Activated naive CD4-positive, alpha-beta T cell treated with anti-CD3 and anti-CD28 coated beads for 36 hours (primary cell): ENCODE results near the gene FETUB. TPM values are rescaled to one million over a fixed set of nuclear protein-coding genes. Genes with fewer than 3 reads are reported as not detected.

Experiments
- CTCF ChIA-PET: fragments of 350-600 bp; sonication (Branson Sonifier 250); formaldehyde crosslinking; loops from one replicate; lab custom pipeline; 2021; ENCODE audit warnings: antibody characterized with exemption; lab: Charles Lee
- DNase-seq: peaks from one replicate; pipeline ENCODE4 v3.0.0-alpha.2; 2020
- H3K27ac Mint-ChIP-seq: one replicate; pipeline ENCODE4 v1.8.0; 2021; ENCODE audit warnings: mild to moderate bottlenecking, mixed read lengths
- H3K27me3 Mint-ChIP-seq: one replicate; pipeline ENCODE4 v1.8.0; 2021; ENCODE audit warnings: low read depth, mixed read lengths
- H3K36me3 Mint-ChIP-seq: one replicate; pipeline ENCODE4 v1.8.0; 2021; ENCODE audit warnings: low read depth, mixed read lengths
- H3K4me1 Mint-ChIP-seq: one replicate; pipeline ENCODE4 v1.8.0; 2021; ENCODE audit warnings: low read depth, mixed read lengths
- H3K4me3 Mint-ChIP-seq: one replicate; pipeline ENCODE4 v1.8.0; 2021; ENCODE audit warnings: mild to moderate bottlenecking, moderate library complexity, mixed read lengths
- H3K9me3 Mint-ChIP-seq: one replicate; pipeline ENCODE4 v1.8.0; 2021; ENCODE audit warnings: mixed read lengths
- intact Hi-C: fragments of 100-400 bp; cut with micrococcal nuclease; formaldehyde crosslinking; loops from one replicate; pipeline ENCODE4 v1.15.1; 2023
- total RNA-seq, 2 experiments: library from RNA; stranded (reverse); gene quantifications; one replicate each; pipeline ENCODE4 v1.2.3, GENCODE V29; 2021

Gene FETUB, protein sequence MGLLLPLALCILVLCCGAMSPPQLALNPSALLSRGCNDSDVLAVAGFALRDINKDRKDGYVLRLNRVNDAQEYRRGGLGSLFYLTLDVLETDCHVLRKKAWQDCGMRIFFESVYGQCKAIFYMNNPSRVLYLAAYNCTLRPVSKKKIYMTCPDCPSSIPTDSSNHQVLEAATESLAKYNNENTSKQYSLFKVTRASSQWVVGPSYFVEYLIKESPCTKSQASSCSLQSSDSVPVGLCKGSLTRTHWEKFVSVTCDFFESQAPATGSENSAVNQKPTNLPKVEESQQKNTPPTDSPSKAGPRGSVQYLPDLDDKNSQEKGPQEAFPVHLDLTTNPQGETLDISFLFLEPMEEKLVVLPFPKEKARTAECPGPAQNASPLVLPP
- not detected for total RNA-seq

DNA sequence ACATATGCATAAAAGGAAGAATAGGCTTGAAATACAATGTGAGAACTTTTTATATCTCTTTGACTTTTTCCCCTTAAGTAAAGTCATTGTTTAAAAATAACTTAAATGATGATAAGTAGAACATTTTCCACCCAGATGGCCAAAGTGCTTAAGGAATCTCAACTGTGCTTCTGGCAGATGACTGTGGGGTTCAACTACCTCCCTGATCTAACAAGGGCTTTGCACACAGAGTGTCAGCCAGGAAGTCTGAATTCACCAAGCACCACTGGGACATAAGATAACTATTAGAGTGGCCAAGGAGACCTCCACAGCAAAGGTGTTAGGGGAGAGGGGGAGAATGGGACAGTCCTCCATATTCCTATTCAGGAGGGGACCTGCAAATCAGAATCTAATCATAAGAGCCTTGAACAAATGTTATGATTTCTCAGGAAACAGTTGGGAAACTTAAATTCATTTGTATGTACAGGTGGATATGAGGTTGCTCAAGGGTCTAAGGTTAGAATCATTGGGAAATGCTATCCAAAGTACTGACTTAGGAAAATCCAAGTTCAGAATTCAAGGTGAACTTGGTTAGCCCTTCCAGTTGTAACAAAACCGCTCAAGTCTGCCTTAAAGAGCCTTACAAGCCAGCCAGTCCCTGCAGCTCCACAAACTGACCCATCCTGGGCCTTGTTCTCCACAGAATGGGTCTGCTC is at the start of gene FETUB:
TSS of gene FETUB (plus strand) at position 622 of the 695 bp plus-strand sequence. CDS start at position 684, 62 bp downstream.
- no peaks in the 10 kb centered on the region for H3K36me3 Mint-ChIP-seq
- no peak for DNase-seq
- intact Hi-C loops, result no loop called here
- H3K9me3 Mint-ChIP-seq, result no peaks in the 10 kb centered on the region
- CTCF ChIA-PET, result no interaction called here
- peaks cover 6% of the 10 kb centered on the region for H3K27me3 Mint-ChIP-seq
- H3K4me1 Mint-ChIP-seq, result peaks cover 24% of the 10 kb centered on the region
- H3K4me3 Mint-ChIP-seq, result no peak within 1 kb of the TSS
- no peak within 1 kb of the TSS for H3K27ac Mint-ChIP-seq

DNA sequence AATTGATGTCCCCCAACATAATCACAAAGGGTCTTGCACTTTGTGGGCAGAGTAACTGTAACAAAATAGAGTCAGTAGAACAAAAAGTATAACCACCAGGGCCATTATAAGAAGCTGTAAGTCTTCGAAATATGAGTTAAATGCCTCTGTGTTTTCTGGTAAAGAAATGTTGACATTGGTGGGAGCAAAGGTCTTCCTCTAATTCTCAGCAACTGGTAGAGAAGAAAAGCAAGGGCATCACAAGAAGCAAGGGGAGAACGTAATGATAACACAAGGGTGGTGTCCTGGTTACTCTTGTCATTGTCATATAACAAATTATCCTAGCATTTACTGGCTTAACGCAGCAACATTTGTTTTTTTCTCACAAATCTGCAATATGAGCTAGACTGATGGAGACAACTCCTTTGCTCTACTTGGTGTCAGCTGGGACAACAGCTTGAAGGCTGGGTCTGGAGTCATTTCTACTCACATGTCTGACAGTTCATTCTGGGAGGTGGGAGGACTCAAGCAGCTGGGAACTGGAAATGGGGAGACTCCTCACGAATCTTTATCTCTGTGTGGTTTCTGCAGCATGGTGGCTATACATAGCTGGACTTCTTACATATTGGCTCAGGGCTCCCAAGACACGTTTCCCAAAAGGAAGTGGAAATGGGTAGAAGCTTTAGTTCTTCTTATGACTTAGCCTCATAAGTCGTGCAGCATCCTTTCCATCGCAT is 49.5 kb upstream of the FETUB start:
- CTCF ChIA-PET, result interaction anchor here (0.6 to 4.2 kb wide), 6 partner anchors 13 to 213 kb away, joined by 3 to 35 read pairs (median 3); partner anchors contain the start of gene DNAJB11
- no peaks in the 10 kb centered on the region for H3K27me3 Mint-ChIP-seq
- peaks cover 2% of the 10 kb centered on the region for H3K36me3 Mint-ChIP-seq
- H3K4me1 Mint-ChIP-seq, result peaks cover 21% of the 10 kb centered on the region
- intact Hi-C loops, result loop anchor here (1.0 kb wide), 1 partner anchor 20 kb away; the partner anchor contains the start of gene DNAJB11
- H3K27ac Mint-ChIP-seq, result no peak overlapping the region
- DNase-seq, result no peak
- no peaks in the 10 kb centered on the region for H3K9me3 Mint-ChIP-seq
- H3K4me3 Mint-ChIP-seq, result no peak overlapping the region

DNA sequence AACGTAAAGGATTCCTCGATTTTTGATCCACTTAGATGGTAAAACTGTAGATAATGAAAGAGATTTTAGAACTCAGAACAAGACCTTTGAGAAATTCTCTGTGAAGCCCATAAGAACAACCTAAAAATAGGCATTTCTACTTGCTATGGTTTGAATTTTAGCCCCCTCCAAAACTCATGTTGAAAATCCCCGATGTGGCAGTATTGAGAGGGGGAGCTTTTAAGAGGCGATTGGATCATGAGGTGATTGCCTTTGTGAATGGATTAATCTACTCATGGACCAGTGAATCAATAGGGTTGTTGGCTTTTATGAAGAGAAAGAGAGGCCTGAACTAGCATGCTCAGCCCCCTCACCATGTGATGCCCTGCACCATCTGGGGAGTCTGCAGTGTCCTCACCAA is 47.5 kb upstream of the FETUB start:
- CTCF ChIA-PET, result interaction anchor here (1.2 to 4.2 kb wide), 2 partner anchors 21 to 23 kb away, joined by 3 to 35 read pairs; partner anchors contain the start of gene AHSG

DNA sequence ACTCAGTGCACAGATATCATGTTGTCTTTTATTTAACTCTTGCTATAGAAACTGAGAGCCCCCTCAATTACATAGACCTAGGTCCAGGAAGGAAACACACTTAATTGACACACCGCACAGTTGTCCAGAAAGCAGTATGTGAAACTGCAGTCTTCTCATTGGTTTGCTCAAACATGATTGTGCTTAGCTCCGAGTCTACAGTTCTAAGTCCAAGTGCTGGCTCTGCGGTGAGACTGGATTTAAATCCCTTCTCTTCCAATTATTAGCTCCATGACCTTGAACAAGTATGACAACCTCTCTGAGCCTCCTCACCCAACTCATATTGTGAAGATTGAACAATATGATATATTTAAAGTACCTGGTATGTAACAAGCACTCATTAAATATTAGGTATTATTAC is 46.3 kb upstream of the FETUB start:
- CTCF ChIA-PET, result interaction anchor here (1.2 to 2.8 kb wide), 4 partner anchors 16 to 23 kb away, joined by 3 to 14 read pairs (median 6); partner anchors contain the start of gene AHSG
- H3K27me3 Mint-ChIP-seq, result no peaks in the 10 kb centered on the region
- H3K4me3 Mint-ChIP-seq, result no peak overlapping the region
- H3K9me3 Mint-ChIP-seq, result no peaks in the 10 kb centered on the region
- H3K4me1 Mint-ChIP-seq, result peaks cover 15% of the 10 kb centered on the region
- intact Hi-C loops, result no loop called here
- DNase-seq, result no peak
- no peak overlapping the region for H3K27ac Mint-ChIP-seq
- no peaks in the 10 kb centered on the region for H3K36me3 Mint-ChIP-seq

More for the DNA sequence above, 47.5 kb upstream of the FETUB start:
- Mint-ChIP-seq H3K4me1 (peaks cover 21% of the 10 kb centered on the region), H3K9me3 (no peaks in the 10 kb centered on the region), H3K4me3 (no peak overlapping the region), H3K27ac (no peak overlapping the region), H3K27me3 (no peaks in the 10 kb centered on the region), H3K36me3 (no peaks in the 10 kb centered on the region)
- DNase-seq, result no peak
- intact Hi-C loops, result no loop called here

DNA sequence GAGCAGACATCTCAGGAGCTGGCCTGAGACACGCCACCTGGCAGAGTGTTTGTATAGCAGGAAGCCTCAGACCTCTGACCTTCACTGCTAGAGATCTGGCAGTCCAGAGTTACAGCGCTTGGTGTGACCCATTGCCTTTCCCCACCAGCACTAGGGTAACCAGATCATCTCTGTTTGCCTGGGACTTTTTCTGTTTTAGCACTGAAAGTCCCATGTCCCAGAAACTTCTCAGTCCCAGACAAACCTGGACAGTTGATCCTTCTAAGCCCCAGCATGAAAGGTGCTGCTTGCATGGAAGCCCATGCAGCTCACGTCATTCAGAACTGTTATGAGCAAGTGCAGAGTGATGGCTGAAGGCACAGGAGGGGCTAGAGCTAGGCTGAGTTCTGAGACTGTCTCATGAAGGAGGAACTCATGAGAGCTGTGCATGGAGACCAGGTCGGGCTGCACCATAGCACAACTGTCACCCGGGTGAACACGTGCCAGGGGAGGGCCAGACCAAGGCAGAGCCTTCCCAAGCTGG is 45.5 kb upstream of the FETUB start:
- intact Hi-C loops, result no loop called here

DNA sequence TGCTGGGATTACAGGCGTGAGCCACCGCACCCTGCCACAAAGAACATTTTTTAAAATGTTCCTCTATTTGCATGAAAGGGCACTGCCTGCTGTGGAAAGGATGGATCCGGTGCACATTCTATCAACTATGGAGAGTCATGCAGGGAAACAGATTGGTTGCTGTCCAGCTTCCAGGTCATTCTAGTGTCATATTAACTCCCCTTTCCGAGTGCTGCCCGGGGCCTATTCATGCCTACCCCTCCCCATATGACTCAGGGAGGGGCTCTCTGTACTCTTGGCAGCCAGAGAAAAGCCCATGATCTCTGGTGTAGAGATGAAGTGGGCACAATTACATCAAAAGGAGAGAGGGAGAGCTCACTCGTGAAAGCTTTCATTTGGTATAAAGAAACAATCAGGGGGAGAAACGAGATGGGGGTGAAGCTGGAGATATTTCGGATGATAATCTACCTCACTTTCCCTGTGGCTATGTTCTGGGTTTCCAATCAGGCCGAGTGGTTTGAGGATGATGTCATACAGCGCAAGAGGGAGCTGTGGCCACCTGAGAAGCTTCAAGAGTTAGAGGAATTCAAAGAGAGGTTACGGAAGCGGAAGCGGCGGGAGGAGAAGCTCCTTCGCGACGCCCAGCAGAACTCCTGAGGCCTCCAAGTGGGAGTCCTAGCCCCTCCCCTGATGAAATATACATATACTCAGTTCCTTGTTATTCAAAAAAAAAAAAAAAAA is 43.5 kb upstream of the FETUB start:
- Mint-ChIP-seq H3K9me3 (no peaks in the 10 kb centered on the region), H3K36me3 (no peaks in the 10 kb centered on the region), H3K27ac (no peak overlapping the region), H3K4me1 (no peaks in the 10 kb centered on the region), H3K4me3 (no peak overlapping the region), H3K27me3 (no peaks in the 10 kb centered on the region)
- CTCF ChIA-PET, result interaction anchor here (0.6 to 2.8 kb wide), 4 partner anchors 8 to 20 kb away, joined by 3 to 14 read pairs (median 6); no protein-coding TSS in a partner anchor
- DNase-seq, result no peak
- intact Hi-C loops, result no loop called here

More for the DNA sequence above, 45.5 kb upstream of the FETUB start:
- no peak for DNase-seq
- no peaks in the 10 kb centered on the region for H3K27me3 Mint-ChIP-seq
- CTCF ChIA-PET, result interaction anchor here (1.6 to 2.8 kb wide), 3 partner anchors 15 to 22 kb away, joined by 4 to 14 read pairs (median 7); no protein-coding TSS in a partner anchor
- H3K27ac Mint-ChIP-seq, result no peak overlapping the region
- H3K36me3 Mint-ChIP-seq, result no peaks in the 10 kb centered on the region
- peaks cover 11% of the 10 kb centered on the region for H3K4me1 Mint-ChIP-seq
- no peaks in the 10 kb centered on the region for H3K9me3 Mint-ChIP-seq
- no peak overlapping the region for H3K4me3 Mint-ChIP-seq

DNA sequence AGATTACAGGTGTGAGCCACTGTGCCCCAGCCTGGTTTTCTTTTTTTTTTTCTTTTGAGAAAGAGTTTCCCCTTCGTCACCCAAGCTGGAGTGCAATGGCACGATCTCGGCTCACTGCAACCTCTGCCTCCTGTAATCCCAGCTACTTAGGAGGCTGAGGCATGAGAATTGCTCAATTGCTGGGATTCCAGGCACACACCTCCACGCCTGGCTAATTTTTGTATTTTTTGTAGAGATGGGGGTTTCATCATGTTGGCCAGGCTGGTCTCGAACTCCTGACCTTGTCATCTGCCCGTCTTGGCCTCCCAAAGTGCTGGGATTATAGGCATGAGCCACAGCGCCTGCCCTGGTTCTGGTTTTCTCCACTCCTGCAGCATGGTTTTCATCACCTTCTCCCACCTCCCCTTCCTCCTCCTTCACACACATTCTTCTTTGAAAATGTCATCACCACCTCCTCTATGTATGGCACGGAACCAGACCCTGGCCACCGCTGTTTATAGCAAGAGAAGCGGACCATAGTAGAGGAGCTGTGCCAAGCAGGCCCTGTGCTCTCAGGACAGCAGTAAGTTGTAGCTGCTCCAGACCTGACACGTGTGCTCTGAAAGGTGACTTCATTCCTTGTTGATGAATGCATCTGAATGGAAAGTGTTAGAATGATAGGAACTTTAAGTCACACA is 42.0 kb upstream of the FETUB start:
- CTCF ChIA-PET, result interaction anchor here (0.6 kb wide), 1 partner anchor 79 kb away, joined by 3 read pairs; no protein-coding TSS in a partner anchor
- no peaks in the 10 kb centered on the region for H3K27me3 Mint-ChIP-seq
- intact Hi-C loops, result no loop called here
- H3K27ac Mint-ChIP-seq, result no peak overlapping the region
- no peaks in the 10 kb centered on the region for H3K9me3 Mint-ChIP-seq
- DNase-seq, result no peak
- no peaks in the 10 kb centered on the region for H3K36me3 Mint-ChIP-seq
- no peaks in the 10 kb centered on the region for H3K4me1 Mint-ChIP-seq
- no peak overlapping the region for H3K4me3 Mint-ChIP-seq

DNA sequence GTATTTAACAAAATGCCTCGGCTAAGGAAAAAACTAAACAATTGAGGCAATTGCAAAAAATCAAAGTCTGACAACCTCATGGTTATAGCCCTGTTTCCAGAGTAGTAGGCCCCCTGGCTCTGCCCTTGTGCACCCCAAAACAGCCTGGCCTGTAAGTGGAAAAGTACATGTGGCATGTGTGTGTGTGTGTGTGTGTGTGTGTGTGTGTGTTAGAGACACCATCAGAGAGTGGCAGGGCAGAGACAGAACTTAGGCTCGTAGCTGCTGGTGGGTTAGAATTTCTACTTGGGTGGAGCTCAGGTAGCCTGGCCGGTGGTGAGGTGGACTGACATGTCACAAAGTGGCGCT is 41.4 kb upstream of the FETUB start:
- intact Hi-C loops, result no loop called here
- DNase-seq, result no peak
- H3K9me3 Mint-ChIP-seq, result no peaks in the 10 kb centered on the region
- no peak overlapping the region for H3K4me3 Mint-ChIP-seq
- H3K27me3 Mint-ChIP-seq, result no peaks in the 10 kb centered on the region
- no peaks in the 10 kb centered on the region for H3K36me3 Mint-ChIP-seq
- H3K4me1 Mint-ChIP-seq, result no peaks in the 10 kb centered on the region
- CTCF ChIA-PET, result interaction anchor here (0.6 kb wide), 1 partner anchor 80 kb away, joined by 3 read pairs; no protein-coding TSS in a partner anchor
- H3K27ac Mint-ChIP-seq, result no peak overlapping the region

DNA sequence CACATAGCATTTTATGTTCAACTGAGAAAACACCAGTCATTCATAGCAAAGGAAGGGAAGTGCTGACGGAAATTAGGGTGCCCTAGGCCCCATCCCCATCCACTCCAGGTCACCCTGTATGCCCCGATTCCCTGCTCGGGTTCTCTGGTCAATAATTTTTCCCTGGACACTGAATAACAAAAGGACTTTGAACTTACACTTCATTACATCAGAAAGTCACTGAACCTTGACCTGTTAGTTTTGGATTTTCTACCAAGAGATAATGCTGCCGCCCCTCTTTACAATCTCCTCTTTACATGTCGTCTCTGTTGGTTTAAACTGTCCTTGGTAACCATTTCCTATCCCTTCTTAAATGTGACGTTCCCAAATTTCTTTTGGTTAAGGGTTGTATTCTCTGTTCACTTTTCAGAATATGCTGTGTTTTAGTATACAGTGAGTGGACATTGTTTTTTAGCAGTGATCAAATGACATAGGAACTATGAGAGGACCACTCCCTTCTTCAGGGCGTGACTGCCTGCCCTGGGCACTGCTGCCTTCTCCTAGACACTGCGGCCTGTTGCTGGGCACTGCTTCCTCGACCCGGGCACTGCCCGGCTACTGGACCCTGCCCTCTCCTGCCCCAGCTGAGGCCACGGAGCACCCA is 40.9 kb upstream of the FETUB start:
- Mint-ChIP-seq H3K4me3 (no peak overlapping the region), H3K36me3 (no peaks in the 10 kb centered on the region), H3K9me3 (no peaks in the 10 kb centered on the region), H3K27ac (no peak overlapping the region), H3K4me1 (no peaks in the 10 kb centered on the region), H3K27me3 (no peaks in the 10 kb centered on the region)
- DNase-seq, result no peak
- CTCF ChIA-PET, result interaction anchor here (1.2 to 2.1 kb wide), 2 partner anchors 16 to 18 kb away, joined by 3 to 13 read pairs; no protein-coding TSS in a partner anchor
- intact Hi-C loops, result no loop called here

DNA sequence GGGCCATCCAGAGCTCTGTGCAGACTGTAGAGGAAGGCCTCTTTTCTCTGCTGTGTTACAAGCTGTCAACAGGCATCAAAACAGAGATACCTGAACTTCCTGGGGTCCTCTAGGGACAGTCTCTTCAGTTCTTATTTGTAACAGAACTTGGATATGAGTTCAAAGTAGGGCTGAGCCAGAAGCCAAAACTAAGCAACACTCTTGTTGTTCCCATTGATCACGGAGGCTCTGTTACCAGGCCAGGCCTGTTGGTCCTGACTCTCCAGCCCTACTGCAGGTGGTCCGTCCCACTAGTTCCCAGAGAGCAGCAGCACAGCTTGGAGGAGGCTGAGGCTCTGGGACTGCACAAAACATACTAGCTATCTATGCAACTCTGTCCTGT is 40.4 kb upstream of the FETUB start:
- Mint-ChIP-seq H3K36me3 (no peaks in the 10 kb centered on the region), H3K9me3 (no peaks in the 10 kb centered on the region), H3K4me1 (no peaks in the 10 kb centered on the region), H3K4me3 (no peak overlapping the region), H3K27me3 (no peaks in the 10 kb centered on the region), H3K27ac (no peak overlapping the region)
- CTCF ChIA-PET, result interaction anchor here (1.1 to 2.1 kb wide), 3 partner anchors 15 to 656 kb away, joined by 3 to 13 read pairs (median 3); no protein-coding TSS in a partner anchor
- DNase-seq, result no peak
- intact Hi-C loops, result no loop called here
